Measurements from ENCODE around the gene RASAL2. TPM values are rescaled to one million over a fixed set of nuclear protein-coding genes. Genes with fewer than 3 reads are reported as not detected.
"Not testable (repeated sequence)": the region's sequence is repeated elsewhere in the genome, so short reads cannot be mapped to it uniquely, and the experiment has no call there.

The RASAL2 gene
- total RNA-seq, 2 experiments from 2014 or later: not detected

DNA sequence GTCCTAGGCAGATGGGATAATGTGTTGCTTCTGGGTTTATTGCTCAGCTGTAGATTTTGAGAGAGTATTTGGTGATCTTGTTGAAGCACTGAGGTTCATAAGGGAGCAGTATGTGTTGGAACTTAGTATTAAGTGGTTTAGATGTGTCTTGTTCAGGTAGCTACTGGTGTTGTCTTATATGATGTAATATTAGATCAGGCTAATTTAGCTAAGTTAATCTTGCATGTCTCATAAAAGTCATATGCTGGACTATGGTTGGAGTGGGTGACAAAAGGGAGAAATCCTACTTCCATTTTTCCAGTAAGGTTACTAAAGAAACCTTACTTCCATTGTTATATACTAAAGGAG is 206.4 kb downstream of the RASAL2 start:
- ChIA-PET CTCF (interaction anchor here (0.6 to 3.0 kb wide), 15 partner anchors 8 to 744 kb away, joined by 3 to 24 read pairs (median 3); no protein-coding TSS in a partner anchor), POLR2A (no interaction called here)
- H3K36me3 Mint-ChIP-seq: no peaks in the 10 kb centered on the region
- H3K27me3 Mint-ChIP-seq: peaks cover 2% of the 10 kb centered on the region
- intact Hi-C loops (cut with micrococcal nuclease): loop anchor here (2.0 kb wide), 1 partner anchor 200 kb away; no protein-coding TSS in a partner anchor
- H3K4me3 Mint-ChIP-seq: no peak overlapping the region
- H3K9me3 Mint-ChIP-seq: no peaks in the 10 kb centered on the region
- no peak overlapping the region for H3K27ac Mint-ChIP-seq
- DNase-seq: no peak
- H3K4me1 Mint-ChIP-seq (ENCODE audit: low read depth): no peaks in the 10 kb centered on the region

DNA sequence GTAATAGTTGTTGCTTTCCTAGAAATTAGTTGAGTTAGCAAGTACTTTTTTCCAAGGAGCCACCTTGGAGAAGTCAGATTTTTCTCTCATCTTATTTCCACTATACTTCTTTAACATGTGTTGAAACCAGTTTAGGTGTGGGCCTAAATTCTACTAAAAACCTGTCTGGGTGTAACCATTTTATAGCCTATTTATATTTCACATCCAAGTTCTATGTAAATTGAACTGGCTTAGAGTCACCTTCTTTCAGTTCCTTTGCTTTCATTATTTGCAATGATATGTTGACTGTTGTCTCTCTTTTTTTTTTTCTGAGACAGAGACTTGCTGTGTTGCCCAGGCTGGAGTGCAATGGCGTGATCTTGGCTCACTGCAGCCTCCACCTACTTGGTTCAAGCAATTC is 207.2 kb downstream of the RASAL2 start:
- CTCF ChIA-PET: interaction anchor here (0.9 to 3.0 kb wide), 4 partner anchors 10 to 600 kb away, joined by 3 to 24 read pairs (median 3); no protein-coding TSS in a partner anchor
- Mint-ChIP-seq H3K27me3 (peaks cover 2% of the 10 kb centered on the region), H3K27ac (no peak overlapping the region), H3K9me3 (peaks cover 2% of the 10 kb centered on the region), H3K4me1 (ENCODE audit: low read depth) (no peaks in the 10 kb centered on the region), H3K36me3 (no peaks in the 10 kb centered on the region), H3K4me3 (no peak overlapping the region)
- DNase-seq: no peak
- POLR2A ChIA-PET: no interaction called here
- intact Hi-C loops (cut with micrococcal nuclease): loop anchor here (2.0 kb wide), 1 partner anchor 200 kb away; no protein-coding TSS in a partner anchor

DNA sequence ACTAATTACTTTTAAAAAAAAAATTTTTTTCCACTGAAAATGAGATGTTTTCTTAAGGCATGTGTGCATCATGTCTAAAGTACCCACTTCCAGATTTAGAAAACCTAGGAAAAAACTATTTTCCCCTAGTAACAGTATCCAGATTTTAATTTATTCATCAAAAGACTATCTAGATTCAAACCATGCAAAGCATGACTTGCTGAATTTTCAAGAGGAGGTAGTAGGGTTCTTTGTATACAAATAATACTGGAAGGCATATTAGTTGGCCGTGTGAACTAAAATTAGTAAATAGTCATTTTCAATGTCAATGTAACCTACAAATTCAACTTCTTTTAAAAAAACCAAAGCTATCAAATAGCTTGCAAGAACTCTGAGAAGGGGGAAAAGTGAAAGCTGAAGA is 213.4 kb downstream of the RASAL2 start:
- no peak overlapping the region for H3K4me3 Mint-ChIP-seq
- peaks cover 2% of the 10 kb centered on the region for H3K9me3 Mint-ChIP-seq
- CTCF ChIA-PET: interaction anchor here (1.3 to 2.4 kb wide), 2 partner anchors 8 to 195 kb away, joined by 4 to 19 read pairs; no protein-coding TSS in a partner anchor
- POLR2A ChIA-PET: no interaction called here
- no peaks in the 10 kb centered on the region for H3K36me3 Mint-ChIP-seq
- no peak overlapping the region for H3K27ac Mint-ChIP-seq
- intact Hi-C loops (cut with micrococcal nuclease): no loop called here
- no peak for DNase-seq
- peaks cover 1% of the 10 kb centered on the region for H3K27me3 Mint-ChIP-seq
- no peaks in the 10 kb centered on the region for H3K4me1 Mint-ChIP-seq (ENCODE audit: low read depth)

DNA sequence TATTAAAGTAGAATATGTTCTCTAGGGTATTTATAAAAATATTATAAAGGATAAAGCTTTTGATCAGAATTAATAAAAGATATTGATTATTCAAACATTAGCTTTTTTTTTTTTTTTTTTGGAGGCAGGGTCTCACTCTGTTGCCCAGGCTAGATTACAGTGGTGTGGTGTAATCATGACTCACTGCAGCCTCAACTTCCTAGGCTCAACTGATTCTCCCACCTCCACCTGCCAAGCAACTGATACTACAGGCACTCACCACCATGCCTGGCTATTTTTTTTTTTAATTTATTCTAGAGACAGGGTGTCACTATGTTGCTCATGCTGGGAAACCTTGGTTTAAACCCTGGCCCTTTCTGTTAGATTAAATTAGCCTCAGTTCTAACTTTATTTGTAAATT is 214.5 kb downstream of the RASAL2 start:
- H3K4me3 Mint-ChIP-seq: no peak overlapping the region
- peaks cover 1% of the 10 kb centered on the region for H3K27me3 Mint-ChIP-seq
- intact Hi-C loops (cut with micrococcal nuclease): no loop called here
- no peaks in the 10 kb centered on the region for H3K4me1 Mint-ChIP-seq (ENCODE audit: low read depth)
- ChIA-PET CTCF (interaction anchor here (1.4 to 6.1 kb wide), 3 partner anchors 9 to 224 kb away, joined by 3 to 48 read pairs (median 19); no protein-coding TSS in a partner anchor), POLR2A (no interaction called here)
- no peaks in the 10 kb centered on the region for H3K36me3 Mint-ChIP-seq
- DNase-seq: no peak
- no peak overlapping the region for H3K27ac Mint-ChIP-seq
- H3K9me3 Mint-ChIP-seq: peaks cover 2% of the 10 kb centered on the region

DNA sequence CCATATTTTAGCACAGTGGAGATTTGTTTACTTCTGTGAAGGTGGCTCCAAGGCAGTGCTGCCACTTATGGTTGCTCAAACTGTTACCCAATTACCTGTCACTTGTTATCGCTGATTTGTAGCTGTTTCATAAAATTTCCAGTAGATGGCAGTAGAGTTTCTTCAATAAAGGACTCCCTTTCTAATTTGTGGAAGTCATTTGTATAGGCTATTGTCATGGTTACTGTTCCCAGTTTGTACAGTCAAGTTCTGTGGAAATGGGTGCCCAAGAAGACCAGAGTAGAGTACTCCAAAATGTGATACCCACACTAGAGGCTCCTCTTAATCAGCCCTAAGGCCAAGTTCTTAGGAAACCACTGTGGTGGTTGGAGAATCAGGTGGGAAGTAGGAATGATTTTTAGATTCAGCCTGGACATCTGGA is 216.8 kb downstream of the RASAL2 start:
- Mint-ChIP-seq H3K4me3 (no peak overlapping the region), H3K27me3 (peaks cover 1% of the 10 kb centered on the region), H3K36me3 (no peaks in the 10 kb centered on the region), H3K27ac (no peak overlapping the region), H3K9me3 (peaks cover under 1% of the 10 kb centered on the region), H3K4me1 (ENCODE audit: low read depth) (no peaks in the 10 kb centered on the region)
- DNase-seq: no peak
- ChIA-PET CTCF (interaction anchor here (0.8 to 6.1 kb wide), 13 partner anchors 11 to 693 kb away, joined by 3 to 48 read pairs (median 3); partner anchors contain the start of gene TEX35), POLR2A (no interaction called here)
- intact Hi-C loops (cut with micrococcal nuclease): loop anchor here (2.0 to 10.0 kb wide), 3 partner anchors 190 to 442 kb away; no protein-coding TSS in a partner anchor

DNA sequence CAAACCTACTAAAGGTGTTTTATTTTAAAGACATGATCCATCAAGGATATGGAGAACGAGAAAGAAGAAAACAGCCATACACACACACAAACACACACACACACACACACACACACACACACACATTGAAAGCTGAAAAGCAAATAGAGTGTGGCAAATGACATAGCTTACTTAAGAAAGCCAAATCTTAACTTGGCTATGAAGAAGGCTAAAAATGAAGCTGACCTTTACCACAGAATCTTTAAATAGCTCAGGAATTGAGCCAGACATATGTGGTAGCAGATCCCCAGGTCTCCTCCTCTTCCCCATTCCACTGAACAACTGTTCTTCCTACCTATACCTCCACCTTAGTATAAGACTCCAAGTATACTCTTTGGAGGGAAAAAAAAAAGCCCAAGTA is 217.3 kb downstream of the RASAL2 start:
- H3K36me3 Mint-ChIP-seq: no peaks in the 10 kb centered on the region
- H3K27me3 Mint-ChIP-seq: peaks cover 1% of the 10 kb centered on the region
- H3K27ac Mint-ChIP-seq: no peak overlapping the region
- POLR2A ChIA-PET: no interaction called here
- H3K4me3 Mint-ChIP-seq: no peak overlapping the region
- intact Hi-C loops (cut with micrococcal nuclease): loop anchor here (2.0 to 10.0 kb wide), 3 partner anchors 190 to 441 kb away; no protein-coding TSS in a partner anchor
- no peak for DNase-seq
- no peaks in the 10 kb centered on the region for H3K9me3 Mint-ChIP-seq
- no peaks in the 10 kb centered on the region for H3K4me1 Mint-ChIP-seq (ENCODE audit: low read depth)
- CTCF ChIA-PET: interaction anchor here (0.9 to 6.1 kb wide), 9 partner anchors 10 to 1503 kb away, joined by 3 to 48 read pairs (median 5); no protein-coding TSS in a partner anchor

DNA sequence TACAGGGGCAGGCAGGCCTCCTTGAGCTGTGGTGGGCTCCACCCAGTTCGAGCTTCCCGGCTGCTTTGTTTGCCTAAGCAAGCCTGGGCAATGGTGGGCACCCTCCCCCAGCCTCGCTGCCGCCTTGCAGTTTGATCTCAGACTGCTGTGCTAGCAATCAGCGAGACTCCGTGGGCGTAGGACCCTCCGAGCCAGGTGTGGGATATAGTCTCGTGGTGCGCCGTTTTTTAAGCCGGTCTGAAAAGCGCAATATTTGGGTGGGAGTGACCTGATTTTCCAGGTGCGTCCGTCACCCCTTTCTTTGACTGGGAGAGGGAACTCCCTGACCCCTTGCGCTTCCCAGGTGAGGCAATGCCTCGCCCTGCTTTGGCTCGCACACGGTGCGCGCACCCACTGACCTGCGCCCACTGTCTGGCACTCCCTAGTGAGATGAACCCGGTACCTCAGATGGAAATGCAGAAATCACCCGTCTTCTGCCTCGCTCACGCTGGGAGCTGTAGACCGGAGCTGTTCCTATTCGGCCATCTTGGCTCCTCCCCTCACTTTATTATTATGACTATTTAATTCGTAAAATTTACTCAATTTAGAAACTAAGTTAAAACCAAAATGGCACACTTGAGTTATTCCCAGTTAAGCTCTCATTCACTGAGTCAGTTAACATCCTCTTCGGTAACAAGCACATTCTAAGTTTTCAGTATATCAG is 226.5 kb downstream of the RASAL2 start:
- H3K9me3 Mint-ChIP-seq; H3K4me3 Mint-ChIP-seq; H3K27me3 Mint-ChIP-seq; intact Hi-C loops (cut with micrococcal nuclease); DNase-seq; H3K27ac Mint-ChIP-seq; H3K4me1 Mint-ChIP-seq (ENCODE audit: low read depth); POLR2A ChIA-PET; H3K36me3 Mint-ChIP-seq: not testable (repeated sequence)
- CTCF ChIA-PET: interaction anchor here (2.3 kb wide), 1 partner anchor 9 kb away, joined by 9 read pairs; no protein-coding TSS in a partner anchor

DNA sequence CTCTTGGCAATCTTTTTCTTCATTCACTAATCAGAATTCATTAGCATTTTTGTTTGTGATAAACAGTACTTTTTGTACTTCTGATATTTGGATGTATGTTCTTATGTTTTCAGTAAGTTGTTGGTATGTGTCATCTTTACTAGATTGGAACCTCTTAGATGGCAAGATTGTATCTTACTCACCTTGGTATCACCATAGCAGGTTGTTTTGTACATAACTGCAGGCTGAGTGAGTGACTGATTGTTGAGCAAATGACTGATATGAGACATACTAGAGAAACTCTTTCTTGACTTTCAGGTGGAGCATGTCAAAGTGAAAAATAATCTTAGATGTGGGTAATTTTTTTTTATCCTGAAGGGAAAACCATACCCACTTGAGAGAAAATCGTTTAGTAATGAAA is 229.2 kb downstream of the RASAL2 start:
- Mint-ChIP-seq H3K27me3 (peaks cover 5% of the 10 kb centered on the region), H3K36me3 (no peaks in the 10 kb centered on the region), H3K4me3 (no peak overlapping the region), H3K9me3 (no peaks in the 10 kb centered on the region), H3K27ac (no peak overlapping the region), H3K4me1 (ENCODE audit: low read depth) (no peaks in the 10 kb centered on the region)
- ChIA-PET POLR2A (no interaction called here), CTCF (no interaction called here)
- intact Hi-C loops (cut with micrococcal nuclease): no loop called here
- no peak for DNase-seq

DNA sequence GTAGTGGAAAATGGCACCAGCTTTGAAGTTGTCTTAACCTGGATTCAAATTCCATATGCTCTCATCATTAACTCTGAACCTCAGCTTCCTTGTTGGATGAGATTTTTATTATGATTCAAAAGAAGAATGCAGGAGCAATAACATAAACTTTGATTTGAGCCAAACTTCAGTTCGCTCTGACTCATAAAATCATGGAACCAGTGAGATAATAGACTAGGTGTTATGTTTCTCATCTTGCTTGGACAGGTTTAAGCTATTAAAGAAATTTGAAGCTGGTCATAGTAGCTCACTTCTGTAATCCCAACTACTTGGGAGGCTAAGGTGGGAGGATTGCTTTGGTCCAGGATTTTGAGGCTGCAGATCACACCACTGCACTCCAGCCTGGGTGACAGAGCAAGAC is 230.1 kb downstream of the RASAL2 start:
- no peak for DNase-seq
- ChIA-PET POLR2A (no interaction called here), CTCF (no interaction called here)
- Mint-ChIP-seq H3K27ac (no peak overlapping the region), H3K4me3 (no peak overlapping the region), H3K36me3 (no peaks in the 10 kb centered on the region), H3K27me3 (peaks cover 5% of the 10 kb centered on the region), H3K4me1 (ENCODE audit: low read depth) (no peaks in the 10 kb centered on the region), H3K9me3 (no peaks in the 10 kb centered on the region)
- intact Hi-C loops (cut with micrococcal nuclease): no loop called here

DNA sequence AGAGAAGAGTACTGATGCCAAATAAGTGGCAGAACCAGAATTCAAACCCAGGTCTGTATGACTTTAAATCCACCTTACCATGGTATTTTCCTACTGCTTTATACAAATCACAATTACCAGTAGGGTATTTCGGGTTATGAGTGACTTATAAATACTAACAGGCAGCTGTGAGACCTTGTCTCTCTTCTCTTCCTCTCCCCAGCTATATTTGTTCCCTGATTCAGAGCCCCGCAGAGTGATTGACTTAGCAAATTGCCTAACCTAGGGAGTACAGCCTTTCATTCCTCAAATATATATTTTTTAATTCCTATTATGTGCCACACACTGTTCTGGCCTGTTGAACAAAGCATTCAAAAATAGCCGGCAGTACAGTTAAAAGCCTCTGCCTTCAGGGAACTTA is 234.8 kb downstream of the RASAL2 start:
- no peak for DNase-seq
- H3K36me3 Mint-ChIP-seq: no peaks in the 10 kb centered on the region
- ChIA-PET CTCF (no interaction called here), POLR2A (no interaction called here)
- H3K9me3 Mint-ChIP-seq: no peaks in the 10 kb centered on the region
- intact Hi-C loops (cut with micrococcal nuclease): no loop called here
- peaks cover 4% of the 10 kb centered on the region for H3K27me3 Mint-ChIP-seq
- H3K4me3 Mint-ChIP-seq: no peak overlapping the region
- no peak overlapping the region for H3K27ac Mint-ChIP-seq
- H3K4me1 Mint-ChIP-seq (ENCODE audit: low read depth): no peaks in the 10 kb centered on the region

DNA sequence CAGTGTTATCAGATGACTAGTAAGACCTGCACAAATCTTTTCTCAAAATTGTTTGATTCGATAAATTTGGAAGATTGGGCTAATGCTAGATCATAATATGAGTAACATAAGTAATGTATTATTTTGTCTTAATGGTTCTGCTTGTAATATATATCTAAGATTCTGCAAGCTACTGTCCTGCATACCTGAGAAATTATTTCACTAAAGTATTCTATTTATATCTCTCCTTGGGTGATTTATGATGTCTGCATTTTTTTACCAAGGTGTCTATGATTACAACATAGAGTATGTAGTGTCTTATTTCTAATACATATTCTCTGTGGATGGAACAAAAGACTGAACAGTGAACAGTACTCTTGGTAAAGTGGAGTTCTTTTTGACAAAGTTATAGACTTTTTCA is 236.2 kb downstream of the RASAL2 start:
- CTCF ChIA-PET: no interaction called here
- H3K4me1 Mint-ChIP-seq (ENCODE audit: low read depth): no peaks in the 10 kb centered on the region
- H3K27me3 Mint-ChIP-seq: peaks cover 2% of the 10 kb centered on the region
- DNase-seq: no peak
- POLR2A ChIA-PET: no interaction called here
- H3K4me3 Mint-ChIP-seq: no peak overlapping the region
- no peaks in the 10 kb centered on the region for H3K36me3 Mint-ChIP-seq
- no peaks in the 10 kb centered on the region for H3K9me3 Mint-ChIP-seq
- no peak overlapping the region for H3K27ac Mint-ChIP-seq
- intact Hi-C loops (cut with micrococcal nuclease): no loop called here

DNA sequence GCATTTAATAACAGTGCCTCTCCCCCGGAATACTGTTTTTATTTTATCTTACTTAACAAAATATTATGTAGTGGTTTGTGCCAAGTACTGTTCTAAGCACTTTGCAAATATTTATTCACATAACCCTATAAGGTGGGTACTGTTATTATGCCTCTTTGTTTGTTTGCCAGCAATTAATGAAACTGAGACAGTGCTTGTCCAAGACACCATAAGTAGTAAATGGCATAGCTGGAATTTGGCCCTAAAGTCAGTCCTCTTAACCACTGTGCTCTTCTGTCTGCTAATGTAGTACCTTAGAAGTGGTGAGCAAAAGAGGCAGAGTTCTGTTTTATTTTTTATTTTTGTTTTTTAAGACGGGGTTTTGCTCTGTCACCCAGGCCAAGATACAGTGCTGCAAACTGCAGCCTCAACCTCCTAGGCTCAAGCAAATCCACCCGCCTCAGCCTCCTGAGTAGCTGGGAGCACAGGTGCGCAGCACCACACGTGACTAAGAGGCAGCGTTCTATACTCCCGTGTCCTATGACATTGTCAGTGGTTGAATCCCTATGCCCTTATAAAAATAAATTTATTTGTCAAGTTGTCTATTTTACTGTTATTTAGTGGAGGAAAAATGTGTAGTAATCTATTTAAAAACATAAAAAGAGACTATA is 237.1 kb downstream of the RASAL2 start:
- Mint-ChIP-seq H3K9me3 (no peaks in the 10 kb centered on the region), H3K27me3 (peaks cover 2% of the 10 kb centered on the region), H3K4me3 (no peak overlapping the region), H3K27ac (no peak overlapping the region), H3K36me3 (no peaks in the 10 kb centered on the region), H3K4me1 (ENCODE audit: low read depth) (no peaks in the 10 kb centered on the region)
- POLR2A ChIA-PET: no interaction called here
- CTCF ChIA-PET: interaction anchor here (0.6 kb wide), 1 partner anchor 21 kb away, joined by 3 read pairs; no protein-coding TSS in a partner anchor
- no peak for DNase-seq
- intact Hi-C loops (cut with micrococcal nuclease): no loop called here

Data from activated CD4-positive, alpha-beta memory T cell treated with anti-CD3 and anti-CD28 coated beads for 36 hours (primary cell).